ENCODE data around the gene CST5.
"Not testable (repeated sequence)": the region's sequence is repeated elsewhere in the genome, so short reads cannot be mapped to it uniquely, and the experiment has no call there.

The CST5 gene

DNA sequence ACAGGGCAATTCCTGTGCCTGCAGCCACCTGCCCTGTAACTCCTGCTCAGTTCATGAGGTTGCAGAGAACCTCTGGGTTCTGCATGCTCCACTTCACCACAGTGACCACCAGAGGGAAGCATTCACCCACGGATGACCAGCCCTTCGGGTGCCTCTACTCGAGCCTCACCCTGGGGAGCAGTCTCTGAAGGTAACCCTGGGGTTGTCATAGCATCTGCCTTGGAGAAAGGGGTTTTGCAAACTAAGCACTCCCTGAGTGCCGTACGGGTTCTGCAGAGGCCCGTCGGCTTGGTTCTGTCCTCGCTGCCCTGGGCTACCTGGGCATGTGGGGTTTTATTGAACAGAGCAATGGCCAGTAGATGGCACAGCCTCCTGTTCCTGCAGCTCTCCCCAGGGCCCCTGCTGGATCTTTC is 10.2 kb upstream of the CST5 start:
- peak; percentile 23 to 45 for DNase-seq (ENCODE audit: low read depth in 2 of 2)

DNA sequence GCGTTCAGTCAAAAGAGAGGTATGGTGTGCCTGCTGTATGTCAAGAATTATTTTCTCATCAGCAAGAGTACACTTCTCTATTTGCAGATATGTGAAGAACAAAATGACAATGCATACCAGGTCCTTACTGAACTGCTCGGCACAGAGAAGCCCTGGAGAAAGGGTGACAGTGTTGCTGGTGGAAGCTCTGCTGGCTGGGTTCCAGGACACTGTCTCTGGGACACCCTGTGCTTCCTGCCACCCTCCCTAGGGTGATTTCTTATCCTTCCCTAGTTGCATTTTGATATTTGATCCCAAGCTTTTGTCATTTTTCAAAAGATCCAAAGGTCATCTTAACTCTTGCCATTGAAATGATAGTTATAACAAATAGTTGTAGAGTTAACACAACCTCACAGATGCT is 8.3 kb upstream of the CST5 start:
- no peak for DNase-seq (ENCODE audit: low read depth in 2 of 2)

DNA sequence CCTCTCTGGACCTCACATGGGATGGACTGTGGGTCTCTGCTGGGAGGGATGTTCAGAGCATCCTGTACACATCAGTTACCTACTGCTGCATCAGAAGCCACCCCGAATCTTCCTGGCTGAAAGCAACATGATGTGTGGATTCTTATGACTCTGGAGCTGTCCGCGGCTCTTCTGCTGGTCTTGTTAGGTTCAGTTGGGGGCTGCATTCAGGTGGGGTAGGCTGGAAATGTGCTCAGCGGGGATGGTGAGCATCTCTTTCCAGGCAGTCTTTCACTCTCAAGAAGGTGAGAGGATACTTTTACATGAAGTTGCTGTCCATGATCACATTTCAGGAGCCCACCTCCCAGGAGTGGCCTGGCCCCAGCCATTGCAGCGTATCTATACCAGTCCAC is 5.2 kb upstream of the CST5 start:
- DNase-seq (ENCODE audit: low read depth in 2 of 2) = no peak

- no peak for DNase-seq (ENCODE audit: low read depth in 2 of 2)
Observed at GRCh38 chr20:23884136-23884770, 4.7 kb upstream of the CST5 start.

DNA sequence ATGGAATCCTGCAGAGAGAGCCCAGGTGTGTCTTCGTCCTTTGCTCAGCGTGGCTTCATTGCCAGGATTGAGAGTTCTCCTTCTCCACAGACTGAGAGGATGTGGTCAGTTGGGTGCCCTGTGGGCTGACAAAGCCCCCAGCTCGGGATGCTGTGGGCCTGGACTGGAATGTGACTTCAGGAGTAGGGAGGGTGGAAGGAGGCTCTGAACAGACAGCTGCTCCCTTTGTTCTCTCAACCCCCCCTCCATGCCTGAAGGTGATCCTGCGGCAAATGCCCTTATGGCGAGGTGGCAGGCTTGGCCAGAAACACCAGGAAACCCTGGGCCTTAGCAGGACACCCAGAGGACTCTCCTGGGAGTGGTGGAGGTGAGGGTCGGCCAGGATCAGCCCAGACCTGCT is 1.8 kb upstream of the CST5 start:
- DNase-seq (ENCODE audit: low read depth in 2 of 2) = no peak

DNA sequence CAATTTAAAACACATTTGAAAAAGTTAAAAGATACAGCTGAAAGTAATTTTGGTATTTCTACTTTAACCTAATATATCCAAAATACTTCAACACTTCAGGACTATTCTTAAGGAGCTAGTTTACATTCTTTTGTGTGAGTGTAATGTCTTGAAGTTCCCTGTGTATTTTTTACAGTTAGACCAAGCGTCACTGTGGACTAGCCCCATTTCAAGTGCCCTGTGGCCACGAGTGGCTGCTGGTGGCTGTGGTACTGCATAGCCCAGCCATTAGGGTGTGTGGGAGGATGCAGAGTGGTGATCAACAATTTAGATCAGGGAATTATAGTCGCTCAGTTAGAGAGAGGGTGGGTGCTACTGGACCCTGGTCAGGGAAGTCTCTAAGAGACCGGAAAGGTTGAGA is 869 bp upstream of the CST5 start:
- DNase-seq (ENCODE audit: low read depth in 2 of 2) = no peak

DNA sequence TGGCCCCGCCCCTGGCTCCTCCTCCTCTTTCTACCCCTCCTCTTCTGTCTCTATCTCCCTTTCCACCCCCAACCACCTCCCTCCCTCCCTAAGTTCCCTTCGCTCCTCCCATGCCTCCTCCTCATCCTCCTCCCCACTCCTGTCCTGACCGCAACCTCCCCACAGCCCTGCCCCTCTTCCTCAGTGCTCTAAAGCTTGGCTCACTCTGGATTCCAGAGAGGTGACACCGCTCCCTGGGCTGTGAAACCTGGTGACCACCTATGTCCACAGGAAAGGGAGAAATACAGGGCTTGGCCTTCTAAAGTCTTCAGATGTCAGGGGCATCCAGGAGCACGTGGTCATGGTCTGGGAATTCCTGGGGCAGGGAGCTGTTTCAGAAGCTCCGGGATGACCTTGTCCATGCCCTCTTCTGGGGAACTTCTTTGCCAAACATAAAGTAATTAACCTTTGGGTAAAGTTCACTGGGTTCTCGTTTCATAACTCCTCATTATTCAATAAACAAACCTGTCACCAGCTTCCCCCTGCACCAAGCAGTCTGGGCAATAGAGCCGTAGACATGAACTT is 345 bp upstream of the CST5 start:
- DNase-seq (ENCODE audit: low read depth in 2 of 2) = no peak

DNA sequence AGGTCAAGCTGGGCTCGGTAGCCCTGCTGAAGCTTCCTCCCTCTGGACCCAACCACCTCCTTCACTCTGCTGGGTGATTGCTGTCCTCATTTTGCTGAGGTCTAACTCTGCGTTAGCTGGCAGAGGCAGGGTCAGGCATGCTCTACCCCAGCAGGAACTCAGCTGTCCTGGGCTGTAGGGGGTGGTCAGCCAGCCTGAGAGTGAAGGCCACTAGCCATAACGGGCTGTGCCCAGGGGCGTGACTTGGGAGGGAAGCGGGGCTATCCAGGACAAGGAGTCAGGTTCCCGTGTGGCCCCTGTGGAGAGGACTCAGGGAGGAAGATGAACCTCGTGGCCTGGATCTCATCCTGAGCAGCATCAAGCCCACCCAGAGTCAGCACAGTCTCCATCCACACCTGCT is 761 bp downstream of the CST5 start:
- no peak for DNase-seq (ENCODE audit: low read depth in 2 of 2)

GRCh38 chr20:23878016-23878542 is 1.5 kb downstream of the CST5 start:
- not testable (repeated sequence) for DNase-seq (ENCODE audit: low read depth in 2 of 2)

- no peak for DNase-seq (ENCODE audit: low read depth in 2 of 2)
Observed at GRCh38 chr20:23877524-23877923, 2.0 kb downstream of the CST5 start.

DNA sequence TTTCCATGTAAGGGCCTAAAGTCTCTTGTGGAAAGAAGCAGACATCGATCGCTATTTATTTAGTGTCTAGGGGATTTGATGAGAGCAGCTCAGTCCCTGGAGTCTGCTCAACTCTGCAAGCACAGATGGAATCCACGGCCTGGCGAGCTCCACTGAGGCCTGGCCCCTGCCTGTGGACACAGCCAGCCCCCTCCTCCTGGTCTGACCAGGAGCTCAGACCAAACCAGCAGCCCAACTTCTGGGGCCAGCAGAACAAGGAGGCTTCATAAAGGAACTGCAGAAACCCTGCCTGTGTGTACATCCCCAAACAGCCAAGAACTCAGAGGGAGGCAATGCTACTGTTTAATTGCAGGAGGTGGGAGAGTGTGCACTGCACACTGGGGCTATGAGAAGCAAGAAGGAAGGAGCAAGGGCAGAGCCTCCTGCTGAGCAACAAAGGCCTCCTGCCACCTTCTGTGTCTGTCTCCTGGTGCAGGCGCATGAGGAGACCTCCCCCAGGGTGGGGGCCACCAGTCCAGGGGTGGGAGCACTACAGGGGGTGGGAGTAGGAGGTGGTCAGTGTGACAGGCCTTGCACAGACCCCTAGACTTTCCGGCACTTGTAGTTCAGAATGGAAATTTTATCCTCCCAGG is 3.8 kb downstream of the CST5 start:
- no peak for DNase-seq (ENCODE audit: low read depth in 2 of 2)

DNA sequence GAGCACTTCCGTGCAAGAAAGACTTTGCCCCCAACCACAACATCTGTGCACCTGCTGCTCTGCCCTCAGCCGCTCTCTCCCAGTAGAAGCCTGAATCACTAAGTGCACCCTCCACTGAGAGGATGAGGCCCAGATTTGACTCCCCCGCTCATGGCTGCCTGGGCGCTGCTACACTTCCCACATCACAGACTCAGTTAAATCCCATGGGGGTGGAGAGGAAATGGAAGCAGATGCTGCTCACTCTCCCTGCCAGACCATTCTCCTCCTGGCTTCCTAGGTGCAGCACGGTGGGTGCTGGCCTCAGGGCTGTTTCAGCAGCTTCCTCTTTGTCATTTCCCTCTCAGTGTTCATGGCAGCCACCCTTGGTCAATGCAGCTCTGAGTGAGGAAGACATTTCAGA is 4.8 kb downstream of the CST5 start:
- no peak for DNase-seq (ENCODE audit: low read depth in 2 of 2)

DNA sequence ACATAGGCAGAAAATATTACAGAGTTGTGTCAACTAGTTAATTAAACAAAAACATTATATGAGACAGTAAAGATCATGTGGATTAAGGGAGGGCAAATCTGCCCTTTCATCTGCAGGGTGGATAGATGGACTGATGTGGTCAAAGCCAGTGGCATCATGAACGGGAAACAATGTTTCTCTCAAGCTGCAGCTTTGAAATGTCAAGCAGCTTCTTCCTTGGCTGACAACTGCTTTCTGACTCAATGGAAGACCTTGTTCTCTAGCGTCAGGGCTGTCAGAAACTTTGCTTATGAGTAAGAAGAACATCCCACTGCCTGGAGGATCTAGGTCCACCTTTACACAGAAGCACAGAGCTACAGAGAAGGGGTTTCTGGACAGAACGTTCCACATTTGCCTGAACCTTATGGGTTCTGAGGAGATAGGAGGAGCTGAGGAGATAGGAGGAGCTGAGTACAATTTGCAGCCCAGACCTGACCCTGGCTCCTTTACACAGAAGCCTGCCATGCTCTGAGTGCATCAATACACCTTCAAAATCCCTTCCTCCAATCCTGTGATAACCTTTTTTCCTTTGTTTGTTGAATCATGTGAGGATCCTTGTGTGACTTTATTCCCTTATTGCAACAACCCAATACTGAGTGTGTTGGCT is 6.1 kb downstream of the CST5 start:
- DNase-seq (ENCODE audit: low read depth in 2 of 2) = no peak

GRCh38 chr20:23872065-23872464 is 7.5 kb downstream of the CST5 start:
- DNase-seq (ENCODE audit: low read depth in 2 of 2) = no peak

- DNase-seq (ENCODE audit: low read depth in 2 of 2) = no peak
Observed at GRCh38 chr20:23870461-23870860, 9.1 kb downstream of the CST5 start.

DNA sequence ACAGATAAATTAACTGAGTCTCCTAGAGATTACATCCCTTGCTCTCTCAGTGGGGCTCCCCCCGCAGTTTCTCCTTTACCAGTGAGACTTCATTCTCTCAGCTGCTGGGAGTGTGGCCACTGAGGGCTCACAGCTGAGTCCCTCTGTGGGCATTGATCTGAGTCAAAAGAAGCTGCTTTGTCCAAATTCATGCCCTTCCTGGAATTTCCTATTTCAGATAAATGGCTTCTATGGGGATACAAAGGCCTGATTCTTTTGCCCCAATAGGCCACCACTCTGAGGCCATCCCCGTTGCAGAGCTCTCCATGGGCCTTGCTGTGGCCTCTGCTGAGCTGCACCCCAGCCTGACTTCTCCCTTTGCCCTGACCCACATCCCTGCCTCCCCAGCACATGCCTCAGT is 10.0 kb downstream of the CST5 start:
- DNase-seq (ENCODE audit: low read depth in 2 of 2) = no peak

GRCh38 chr20:23868321-23868720 is 11.2 kb downstream of the CST5 start:
- no peak for DNase-seq (ENCODE audit: low read depth in 2 of 2)

- DNase-seq (ENCODE audit: low read depth in 2 of 2) = no peak
Observed at GRCh38 chr20:23867152-23867776, 12.3 kb downstream of the CST5 start.

DNA sequence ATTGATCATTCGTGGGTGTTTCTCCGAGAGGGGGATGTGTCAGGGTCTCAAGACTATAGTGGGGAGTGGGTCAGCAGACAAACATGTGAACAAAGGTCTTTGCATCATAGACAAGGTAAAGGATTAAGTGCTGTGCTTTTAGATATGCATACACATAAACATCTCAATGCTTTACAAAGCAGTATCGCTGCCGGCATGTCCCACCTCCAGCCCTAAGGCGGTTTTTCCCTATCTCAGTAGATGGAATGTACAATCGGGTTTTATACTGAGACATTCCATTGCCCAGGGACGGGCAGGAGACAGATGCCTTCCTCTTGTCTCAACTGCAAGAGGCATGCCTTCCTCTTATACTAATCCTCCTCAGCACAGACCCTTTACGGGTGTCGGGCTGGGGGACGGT is 18.8 kb downstream of the CST5 start:
- DNase-seq (ENCODE audit: low read depth in 2 of 2) = not testable (repeated sequence)

GRCh38 chr20:23857962-23858595 is 21.5 kb downstream of the CST5 start:
- no peak for DNase-seq (ENCODE audit: low read depth in 2 of 2)

GRCh38 chr20:23856736-23857135 is 22.8 kb downstream of the CST5 start:
- DNase-seq (ENCODE audit: low read depth in 2 of 2) = no peak

DNA sequence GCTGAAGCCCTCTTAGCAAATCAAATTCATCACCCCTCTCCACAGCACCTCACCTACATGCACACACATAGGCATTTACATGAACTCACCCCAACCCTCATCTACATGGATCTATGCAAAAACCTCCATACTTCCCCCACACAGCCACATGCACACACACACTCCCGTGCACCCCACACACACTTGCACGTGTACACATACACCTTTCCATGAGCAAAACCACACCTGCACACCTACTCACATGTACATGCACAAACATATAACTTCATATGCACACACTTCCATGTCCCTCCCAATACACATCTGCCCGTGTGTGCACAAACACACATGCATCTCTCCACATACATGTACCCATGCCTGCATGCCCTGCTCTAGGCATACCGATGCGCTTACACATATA is 23.3 kb downstream of the CST5 start:
- no peak for DNase-seq (ENCODE audit: low read depth in 2 of 2)
